Psoas muscle (tissue), 8 donors: Measurements from ENCODE around the gene ZBTB1. TPM values are rescaled to one million over a fixed set of nuclear protein-coding genes. Genes with fewer than 3 reads are reported as not detected.

Source experiments
- ATAC-seq, 4 donors: fragments of 200-7000 bp; cut with Tn5 transposase; one replicate each; pipeline ENCODE4 v1.9.1; 2020; ENCODE audit warnings: moderate library complexity in 3 of 4, mild to moderate bottlenecking in 2 of 4
- DNase-seq, 2 donors: peaks; one replicate each; pipeline ENCODE4 v3.0.0-alpha.2; 2020
- H3K27ac ChIP-seq: fragments of 200-600 bp; one replicate; pipeline ENCODE4 v1.8.0; 2022
- H3K27me3 ChIP-seq, 3 donors: fragments of 200-600 bp in 1 of 3; one replicate each; pipeline versions ENCODE4 v1.6.1 to v1.8.0; 2013 to 2022; ENCODE audit warnings: low read length in 2 of 3, mild to moderate bottlenecking in 2 of 3, moderate library complexity in 1 of 3; ENCODE audit not compliant: insufficient read depth in 3 of 3
- H3K36me3 ChIP-seq, 2 donors: fragments of 200-600 bp in 1 of 2; one replicate each; pipeline versions ENCODE4 v1.6.1 to v1.8.0; 2013 to 2022; ENCODE audit warnings: low read depth in 1 of 2, mild to moderate bottlenecking in 1 of 2, moderate library complexity in 1 of 2; ENCODE audit not compliant: insufficient read depth in 1 of 2
- H3K4me1 ChIP-seq: fragments of 200-600 bp; one replicate; pipeline ENCODE4 v1.8.0; 2022
- H3K4me3 ChIP-seq: fragments of 200-600 bp; one replicate; pipeline ENCODE4 v1.8.0; 2022; ENCODE audit warnings: mild to moderate bottlenecking
- H3K9me3 ChIP-seq: fragments of 200-600 bp; one replicate; pipeline ENCODE4 v1.8.0; 2022
- CTCF ChIP-seq: fragments of 200-600 bp; IDR thresholded peaks from one replicate; pipeline ENCODE4 v1.8.0; 2022; ENCODE audit warnings: antibody characterized with exemption
- WGBS, 3 donors: extraction: QIAGEN DNeasy Blood & Tissue Kit; methylation state at CpG; one replicate each; pipeline versions ENCODE4 v1.1.6 to v1.1.7; 2013; 5-methylcytosine and 5-hydroxymethylcytosine counted together
- intact Hi-C, 2 donors: fragments of 100-400 bp; cut with DNase I; formaldehyde crosslinking; loops; one replicate each; pipeline versions ENCODE4 v1.11.0 to v1.14.2; 2022
- polyA plus RNA-seq, 3 donors: library from polyadenylated mRNA; stranded (reverse); fragments of 200-250 nt; gene quantifications; one replicate each; pipeline ENCODE4 v1.2.3, GENCODE V29; 2013
- total RNA-seq, 4 donors: library from RNA; stranded (reverse); fragmentation: NEBNext Ultra II Directional in 2 of 4; extraction: Animal tissue kit (Norgen Biotek cat#: 25700) in 2 of 4; gene quantifications; one replicate each; pipeline versions ENCODE4 v1.2.1 to v1.2.4, GENCODE V29; 2021 to 2023
- donor health status: healthy with polysubstance abuse.
- donor health status: DM: no; HTN: no; CAD: no; lungs with moderate emphysema.
- donor health status: Bipolar disorder and iron deficiency.
- donor health status: healthy.
- donor health status: DM: yes; HTN: yes; CAD: no.
- donor health status: DM: no; HTN: no; CAD: no.
- donor health status: DM: no; HTN: no; CAD: no.
- donor health status: DM: yes; HTN: yes; CAD: no.

Gene ZBTB1
- total and polyA plus RNA-seq, 7 donors, result 11.0 to 39.2 (median 19.1) TPM

- no peaks in the 10 kb centered on the region for H3K27me3 ChIP-seq
- TF ChIP-seq CTCF, result no peak
- peaks cover 0 to 7% of the 10 kb centered on the region in 2 donors for H3K36me3 ChIP-seq
- H3K4me1 ChIP-seq, result peaks cover 3% of the 10 kb centered on the region
- no peak overlapping the region for H3K4me3 ChIP-seq
- DNase-seq (no peak), ATAC-seq (no peak)
- intact Hi-C loops, result no loop called here
- no peaks in the 10 kb centered on the region for H3K9me3 ChIP-seq
- no peak overlapping the region for H3K27ac ChIP-seq
- WGBS, 3 donors, result 78 to 89% (median 78%) methylated on average over 3 of the region's 3 CpGs
These were observed 37.5 kb upstream of the ZBTB1 start for GRCh38 chr14:64467101-64467500.

- intact Hi-C loops, result no loop called here
- no peak overlapping the region for H3K27ac ChIP-seq
- DNase-seq (no peak), ATAC-seq (no peak)
- H3K4me3 ChIP-seq, result no peak overlapping the region
- H3K9me3 ChIP-seq, result no peaks in the 10 kb centered on the region
- peaks cover 0 to 3% of the 10 kb centered on the region in 2 donors for H3K36me3 ChIP-seq
- H3K4me1 ChIP-seq, result peaks cover 3% of the 10 kb centered on the region
- H3K27me3 ChIP-seq, result no peaks in the 10 kb centered on the region
- TF ChIP-seq CTCF, result no peak
These were observed 37.0 kb upstream of the ZBTB1 start for GRCh38 chr14:64467566-64467965.

- no peak for DNase-seq
- Histone ChIP-seq H3K36me3 (no peaks in the 10 kb centered on the region), H3K4me1 (peaks cover 3% of the 10 kb centered on the region), H3K27me3 (no peaks in the 10 kb centered on the region), H3K4me3 (no peak overlapping the region), H3K27ac (no peak overlapping the region), H3K9me3 (no peaks in the 10 kb centered on the region)
- intact Hi-C loops, result no loop called here
- no peak for ATAC-seq
- WGBS, 3 donors, result 68 to 74% (median 69%) methylated on average over 3 of the region's 3 CpGs
- TF ChIP-seq CTCF, result no peak
These were observed 36.1 kb upstream of the ZBTB1 start for GRCh38 chr14:64468451-64468850.

- intact Hi-C loops, result loop anchor here in 1 of 2 donors (10.0 kb wide), 1 partner anchor 129 kb away; no protein-coding TSS in a partner anchor
- Histone ChIP-seq H3K27me3 (no peaks in the 10 kb centered on the region), H3K36me3 (no peaks in the 10 kb centered on the region), H3K4me3 (no peak overlapping the region), H3K9me3 (no peaks in the 10 kb centered on the region), H3K27ac (no peak overlapping the region), H3K4me1 (no peaks in the 10 kb centered on the region)
- TF ChIP-seq CTCF, result no peak
- 41 to 75% (median 59%) methylated on average over 2 of the region's 2 CpGs for WGBS, 3 donors
- ATAC-seq (no peak), DNase-seq (no peak)
These were observed 30.5 kb upstream of the ZBTB1 start for GRCh38 chr14:64474041-64474440.

GRCh38 chr14:64474698-64475097 is 29.9 kb upstream of the ZBTB1 start:
- Histone ChIP-seq H3K36me3 (no peaks in the 10 kb centered on the region), H3K4me1 (no peaks in the 10 kb centered on the region), H3K27ac (no peak overlapping the region), H3K4me3 (no peak overlapping the region), H3K9me3 (no peaks in the 10 kb centered on the region), H3K27me3 (no peaks in the 10 kb centered on the region)
- WGBS, 3 donors, result 70 to 98% (median 80%) methylated on average over 4 of the region's 4 CpGs
- no peak for ATAC-seq
- no peak for DNase-seq
- TF ChIP-seq CTCF, result no peak
- intact Hi-C loops, result loop anchor here in 1 of 2 donors (10.0 kb wide), 1 partner anchor 130 kb away; no protein-coding TSS in a partner anchor
